ENCODE results near the gene BTBD9.

GRCh38 chr6:38487423-38487822 is 152.3 kb downstream of the BTBD9 start:
- no peak for TF ChIP-seq CHD2 (IDR thresholded peaks at IDR 0.05; ENCODE audit: low read depth, low read length)
- TF ChIP-seq ZNF316 (IDR thresholded peaks at IDR 0.05), result no peak
- no peak for TF ChIP-seq RCOR1 (IDR thresholded peaks at IDR 0.05; ENCODE audit: borderline replicate concordance in 1 of 2, low read depth in 2 of 2, low read length in 2 of 2)
- no peak for TF ChIP-seq HDAC2 (IDR thresholded peaks at IDR 0.05)
- no peak for TF ChIP-seq SMC3 (conservative IDR thresholded peaks at IDR 0.05; ENCODE audit: insufficient read depth, low read depth, low read length)
- TF ChIP-seq MAZ (CRISPR knock-in tag; conservative IDR thresholded peaks at IDR 0.05 in 1 of 2, IDR thresholded peaks at IDR 0.05 in 1 of 2), result no peak
- no peak for TF ChIP-seq RFX5 (IDR thresholded peaks at IDR 0.05; ENCODE audit: low read depth, low read length)
- TF ChIP-seq MYC (IDR thresholded peaks at IDR 0.05; ENCODE audit: low read depth, low read length), result no peak
- no peak for TF ChIP-seq MYC (CRISPR knock-in tag; IDR thresholded peaks at IDR 0.05; ENCODE audit: borderline replicate concordance, low read depth)
- TF ChIP-seq FOXO4 (CRISPR knock-in tag; IDR thresholded peaks at IDR 0.05), result no peak
